GM12891 (cell line): ENCODE measurements around the gene MARK2.
"Not testable (repeated sequence)": the region's sequence is repeated elsewhere in the genome, so short reads cannot be mapped to it uniquely, and the experiment has no call there.

Source experiments
- DNase-seq: peaks from one replicate; pipeline ENCODE4 v3.0.0; 2011; ENCODE audit warnings: low spot score; ENCODE audit not compliant: insufficient read length
- FAIRE-seq: peaks from 2 replicates; lab custom pipeline; 2011; peaks lifted over from hg19 to GRCh38; lab: Jason Lieb, UNC
- PAX5 ChIP-seq: IDR thresholded peaks from 2 replicates; pipeline ENCODE4 v1.6.1; 2011; ENCODE audit warnings: low read length, moderate library complexity, mild to moderate bottlenecking; ENCODE audit not compliant: insufficient read depth, severe bottlenecking
- POLR2A ChIP-seq: IDR thresholded peaks from 2 replicates; pipeline ENCODE4 v1.6.1; 2011; ENCODE audit warnings: low read depth, low read length, control low read depth
- POLR2AphosphoS5 ChIP-seq: IDR thresholded peaks from 2 replicates; pipeline ENCODE4 v1.6.1; 2011; ENCODE audit warnings: low read depth, low read length, control low read depth
- POU2F2 ChIP-seq: IDR thresholded peaks from 2 replicates; pipeline ENCODE4 v1.6.1; 2011; ENCODE audit warnings: low read depth, mild to moderate bottlenecking, control low read depth, low read length, moderate library complexity
- SPI1 ChIP-seq: IDR thresholded peaks from 2 replicates; pipeline ENCODE4 v1.6.1; 2011; ENCODE audit warnings: low read depth, low read length, control low read depth
- TAF1 ChIP-seq: IDR thresholded peaks from 2 replicates; pipeline ENCODE4 v1.6.1; 2011; ENCODE audit warnings: low read depth, low read length, control low read depth

MARK2 gene

DNA sequence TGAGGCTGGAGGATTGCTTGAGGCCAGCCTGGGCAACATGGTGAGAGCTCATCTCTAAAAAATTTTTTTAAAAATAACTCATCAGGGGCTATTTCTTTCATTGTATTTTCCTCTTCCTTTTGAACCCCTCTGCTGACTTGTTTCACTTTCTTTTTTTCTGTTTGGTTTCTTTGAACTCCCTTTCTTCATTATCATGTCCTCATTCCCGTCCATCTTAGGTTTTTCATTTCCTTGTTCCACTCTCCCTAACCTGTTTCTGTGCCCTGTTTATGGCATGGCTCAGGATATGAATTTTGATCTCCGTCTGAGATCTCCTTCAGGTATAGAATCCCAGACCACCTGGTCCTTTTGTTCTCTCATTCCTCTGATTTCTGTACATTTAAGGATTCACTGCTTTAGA lies 12.5 kb downstream of the MARK2 start:
- DNase-seq (no peak), FAIRE-seq (no peak)
- TF ChIP-seq TAF1 (no peak), POLR2A (no peak), PAX5 (no peak), SPI1 (peak; percentile 11; the same call in 1 of the 2 replicates)

- no peak for FAIRE-seq
Observed at GRCh38 chr11:63853476-63853875, 14.6 kb downstream of the MARK2 start.

DNA sequence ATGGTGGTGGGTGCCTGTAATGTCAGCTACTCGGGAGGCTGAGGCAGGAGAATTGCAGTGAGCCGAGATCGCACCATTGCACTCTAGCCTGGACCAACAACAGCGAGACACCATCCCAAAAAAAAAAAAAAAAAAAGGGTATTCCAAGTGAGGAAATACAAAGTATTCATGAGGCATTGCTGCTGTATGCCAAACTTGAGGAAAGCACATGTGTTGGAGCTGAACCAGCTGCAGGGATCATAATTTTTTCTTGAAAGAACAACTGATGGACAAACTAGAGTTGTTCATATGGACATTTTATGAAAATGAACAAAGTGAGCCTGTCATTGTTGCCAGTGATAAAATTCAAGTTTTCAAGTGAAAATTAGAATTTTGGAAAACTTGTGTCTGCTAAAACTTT lies 15.8 kb downstream of the MARK2 start:
- no peak for FAIRE-seq

More at GRCh38 chr11:63853476-63853875, 14.6 kb downstream of the MARK2 start:
- DNase-seq = no peak
- TF ChIP-seq TAF1 = no peak
- no peak for TF ChIP-seq POLR2AphosphoS5
- TF ChIP-seq POU2F2 = no peak
- TF ChIP-seq POLR2A = no peak
- no peak for TF ChIP-seq SPI1
- TF ChIP-seq PAX5 = no peak

DNA sequence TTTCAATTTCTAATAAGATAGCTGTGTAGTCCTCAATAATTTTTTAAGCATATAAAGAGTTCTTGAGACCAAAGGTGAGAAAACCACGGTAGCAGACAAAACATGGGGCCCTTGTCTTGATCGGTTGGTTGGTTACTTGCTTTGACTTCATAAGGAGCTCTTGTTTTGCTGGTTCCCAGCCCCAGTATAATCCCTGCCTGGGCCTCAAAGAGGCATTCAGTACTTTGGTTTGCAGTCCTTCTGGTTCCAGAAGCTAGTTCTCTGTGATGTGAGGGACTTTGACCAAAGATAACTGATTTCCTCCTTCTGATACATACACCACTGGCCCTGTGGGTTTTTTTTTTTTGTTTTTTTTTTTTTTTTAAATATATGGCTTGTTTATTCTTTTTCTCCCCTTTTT lies 17.1 kb downstream of the MARK2 start:
- FAIRE-seq = peak; percentile 9
- no peak for DNase-seq
- TF ChIP-seq SPI1 (no peak), PAX5 (no peak), POLR2A (no peak), POLR2AphosphoS5 (no peak), TAF1 (no peak), POU2F2 (no peak)

More for the DNA sequence above, 15.8 kb downstream of the MARK2 start:
- no peak for TF ChIP-seq PAX5
- TF ChIP-seq POLR2A = no peak
- TF ChIP-seq POLR2AphosphoS5 = no peak
- no peak for TF ChIP-seq SPI1
- TF ChIP-seq POU2F2 = no peak
- TF ChIP-seq TAF1 = no peak
- no peak for DNase-seq

GRCh38 chr11:63858628-63859550 lies 20.0 kb downstream of the MARK2 start:
- DNase-seq = no peak
- no peak for FAIRE-seq
- TF ChIP-seq POU2F2 (no peak), POLR2AphosphoS5 (no peak), SPI1 (0 out of 2 replicates have a peak, but pooled peaks have one; percentile 13)

DNA sequence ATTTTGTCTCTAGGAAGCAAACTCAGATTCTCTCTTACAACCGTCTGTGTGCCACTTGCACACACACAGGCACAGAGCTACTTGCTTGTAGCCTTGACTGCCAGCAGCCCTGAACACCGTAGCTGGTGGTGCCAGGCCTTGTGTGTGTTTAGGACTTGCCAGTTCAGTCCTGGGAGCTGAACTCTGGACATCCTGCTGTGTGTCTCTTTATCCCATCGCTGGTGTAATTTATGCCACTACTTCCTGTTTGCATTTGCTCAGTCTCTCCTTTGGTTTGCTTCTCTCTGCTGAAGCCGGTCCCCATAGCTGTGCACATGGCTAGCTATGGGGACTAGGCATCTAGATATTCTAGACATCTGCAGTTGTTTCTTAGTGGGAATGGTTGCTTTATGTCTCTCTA lies 24.0 kb downstream of the MARK2 start:
- FAIRE-seq = no peak

DNA sequence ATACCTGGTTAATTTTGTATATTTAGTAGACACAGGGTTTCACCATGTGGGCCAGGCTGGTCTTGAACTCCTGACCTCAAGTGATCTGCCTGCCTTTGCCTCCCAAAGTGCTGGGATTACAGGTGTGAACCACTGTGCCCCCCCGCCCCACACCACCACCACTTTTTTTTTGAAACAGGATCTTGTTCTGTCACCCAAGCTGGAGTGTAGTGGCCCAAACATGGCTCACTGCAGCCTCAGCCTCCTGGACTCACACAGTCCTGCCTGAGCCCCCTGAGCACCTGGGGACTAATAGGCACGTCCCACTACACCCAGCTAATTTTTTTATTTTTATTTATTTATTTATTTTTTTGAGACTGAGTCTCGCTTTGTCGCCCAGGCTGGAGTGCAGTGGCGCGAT lies 24.7 kb downstream of the MARK2 start:
- DNase-seq, FAIRE-seq: not testable (repeated sequence)

More for the DNA sequence above, 24.0 kb downstream of the MARK2 start:
- no peak for TF ChIP-seq SPI1
- no peak for TF ChIP-seq POLR2A
- no peak for DNase-seq

DNA sequence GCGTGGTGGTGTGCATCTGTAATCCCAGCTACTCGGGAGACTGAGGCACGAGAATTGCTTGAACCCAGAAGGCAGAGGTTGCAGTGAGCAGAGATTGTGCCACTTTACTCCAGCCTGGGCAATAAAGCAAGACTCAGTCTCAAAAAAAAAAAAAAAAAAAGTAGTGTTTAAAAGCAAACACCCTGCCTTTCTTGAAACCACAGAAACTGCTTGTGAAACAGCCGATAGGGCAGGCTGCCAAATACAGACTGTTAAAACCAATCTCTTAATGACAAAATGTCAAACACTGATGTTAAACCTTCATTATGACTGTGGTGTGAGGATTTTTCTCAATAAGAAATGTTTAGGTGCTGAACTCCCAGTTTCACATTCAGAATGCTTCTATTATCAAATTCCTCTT lies 27.3 kb downstream of the MARK2 start:
- no peak for FAIRE-seq
- TF ChIP-seq TAF1 (no peak), SPI1 (no peak), POU2F2 (no peak), PAX5 (no peak), POLR2A (no peak), POLR2AphosphoS5 (no peak)
- DNase-seq = peak; percentile 48

GRCh38 chr11:63867511-63867910 lies 28.6 kb downstream of the MARK2 start:
- no peak for TF ChIP-seq POLR2A
- no peak for TF ChIP-seq PAX5
- no peak for TF ChIP-seq POLR2AphosphoS5
- no peak for TF ChIP-seq SPI1
- no peak for TF ChIP-seq POU2F2
- no peak for TF ChIP-seq TAF1
- DNase-seq (no peak), FAIRE-seq (no peak)

DNA sequence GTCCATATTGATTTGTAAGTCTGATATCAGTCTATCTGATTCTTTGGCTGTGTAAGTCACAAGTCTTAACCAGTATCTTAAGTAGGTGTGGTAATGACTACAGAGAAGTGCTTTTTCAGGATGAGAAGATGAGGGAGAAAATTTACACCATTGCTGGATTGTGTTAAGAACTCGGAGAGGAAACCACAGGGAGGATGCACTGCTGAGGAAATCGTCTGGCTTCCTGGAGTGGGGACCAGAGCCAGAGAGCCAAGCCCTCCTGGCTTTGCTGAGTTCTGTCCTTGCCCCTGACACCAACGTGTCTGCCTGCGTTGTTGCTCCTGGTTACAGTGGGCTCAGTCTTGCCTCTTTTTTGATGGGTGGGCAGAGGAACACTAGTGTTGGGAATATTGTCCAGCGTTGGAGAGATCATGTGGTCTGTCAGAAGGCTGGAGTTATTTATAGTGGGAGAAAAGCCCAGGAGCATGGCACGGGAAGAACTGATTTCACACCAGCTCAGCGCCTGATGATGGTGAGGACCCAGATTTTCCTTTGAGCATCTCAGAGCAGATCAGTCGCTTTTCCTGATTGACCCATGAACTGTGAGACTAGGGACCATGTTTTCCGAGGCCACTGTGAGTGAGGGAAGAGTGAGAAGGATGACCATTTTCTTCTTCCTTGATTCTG lies 29.6 kb downstream of the MARK2 start:
- DNase-seq (no peak), FAIRE-seq (no peak)
- TF ChIP-seq POU2F2 = no peak
- no peak for TF ChIP-seq PAX5
- TF ChIP-seq SPI1 = no peak
- TF ChIP-seq TAF1 = no peak
- no peak for TF ChIP-seq POLR2A
- TF ChIP-seq POLR2AphosphoS5 = no peak

DNA sequence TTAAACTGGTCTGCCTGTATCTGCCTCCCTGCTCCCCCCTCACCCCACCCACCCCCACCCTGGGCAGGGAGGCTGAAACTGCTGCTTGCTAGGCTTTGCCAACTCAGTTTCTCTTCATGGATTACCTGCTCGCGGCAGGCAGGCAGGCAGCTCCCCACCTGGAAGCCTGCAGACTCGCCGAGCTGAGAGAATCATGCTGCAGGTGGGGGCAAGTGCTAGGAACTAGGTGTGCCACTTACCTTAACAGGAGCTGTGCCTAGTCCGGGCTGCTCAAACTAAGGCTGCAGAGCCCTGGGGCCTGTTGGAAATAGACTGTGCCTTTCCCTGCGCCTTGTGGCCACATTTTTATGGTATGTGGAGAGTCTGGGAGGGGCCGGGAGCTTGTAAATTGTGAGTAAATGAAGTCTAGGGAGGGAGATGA lies 30.3 kb downstream of the MARK2 start:
- DNase-seq (no peak), FAIRE-seq (no peak)
- no peak for TF ChIP-seq POLR2A
- no peak for TF ChIP-seq TAF1
- TF ChIP-seq SPI1 = no peak
- no peak for TF ChIP-seq POU2F2
- no peak for TF ChIP-seq POLR2AphosphoS5
- no peak for TF ChIP-seq PAX5
